PC-3 (cell line): ENCODE results near the gene MYO3B.

Experiments
- CTCF ChIP-seq: fragments of 300-600 bp; sonication (generic); conservative IDR thresholded peaks from 2 replicates; pipeline ENCODE4 v1.5.1; 2017; ENCODE audit warnings: antibody characterized with exemption, low read depth, mild to moderate bottlenecking, low read length
- EZH2 ChIP-seq: fragments of 300-600 bp; sonication (generic); IDR thresholded peaks from one replicate; pipeline ENCODE4 v1.6.1; 2017; ENCODE audit warnings: antibody characterized with exemption, mild to moderate bottlenecking, low read length; ENCODE audit not compliant: unreplicated experiment
- EZH2phosphoT487 ChIP-seq: fragments of 300-600 bp; sonication (generic); IDR thresholded peaks from 2 replicates; pipeline ENCODE4 v1.6.1; 2018; ENCODE audit warnings: mild to moderate bottlenecking, antibody characterized with exemption, low read length, borderline replicate concordance

GRCh38 chr2:170291474-170291873, 113.5 kb downstream of the MYO3B start:
- TF ChIP-seq CTCF = no peak
- TF ChIP-seq EZH2phosphoT487 = no peak
- no peak for TF ChIP-seq EZH2
